OCI-LY7 (cell line): ENCODE data around the gene AATK. TPM values are rescaled to one million over a fixed set of nuclear protein-coding genes. Genes with fewer than 3 reads are reported as not detected.

Source experiments
- BruUV-seq: library from RNA; stranded (reverse); fragments of 400-500 nt; replicated peaks from 2 replicates; lab custom pipeline; 2021; lab: Mats Ljungman, UMichigan
- CTCF ChIA-PET: fragments of 300-600 bp; sonication (Branson Sonifier 250); formaldehyde crosslinking; loops from one replicate; lab custom pipeline; 2022; ENCODE audit warnings: antibody characterized with exemption; ENCODE audit not compliant: unreplicated experiment; lab: Charles Lee
- POLR2A ChIA-PET: fragments of 300-600 bp; sonication (Branson Sonifier 250); formaldehyde crosslinking; loops from one replicate; lab custom pipeline; 2022; ENCODE audit warnings: antibody characterized with exemption; lab: Charles Lee
- DNase-seq: peaks from one replicate; pipeline ENCODE4 v3.0.0-alpha.2; 2015; ENCODE audit warnings: low spot score
- H2AFZ ChIP-seq: fragments of 200-600 bp; sonication (generic), shearing (Covaris generic); 2 replicates; pipeline ENCODE4 v1.6.1; 2014; ENCODE audit warnings: mild to moderate bottlenecking, antibody characterized with exemption, low read length, moderate library complexity
- H3K27ac ChIP-seq: fragments of 200-600 bp; sonication (generic); 2 replicates; pipeline ENCODE4 v1.5.1; 2014; ENCODE audit warnings: mixed run types, low read depth, mild to moderate bottlenecking, moderate library complexity, low read length, inconsistent platforms; ENCODE audit not compliant: poor library complexity, severe bottlenecking
- H3K36me3 ChIP-seq: fragments of 200-600 bp; sonication (generic); 2 replicates; pipeline ENCODE4 v1.6.1; 2014; ENCODE audit warnings: mild to moderate bottlenecking, antibody characterized with exemption, low read length, moderate library complexity, mixed read lengths; ENCODE audit not compliant: insufficient read depth
- H3K4me1 ChIP-seq: fragments of 200-600 bp; sonication (generic); 2 replicates; pipeline ENCODE4 v1.5.1; 2014; ENCODE audit warnings: mild to moderate bottlenecking, low read length; ENCODE audit not compliant: insufficient read depth, poor library complexity, severe bottlenecking
- H3K4me2 ChIP-seq: fragments of 200-600 bp; sonication (generic); 2 replicates; pipeline ENCODE4 v1.6.1; 2014; ENCODE audit warnings: mild to moderate bottlenecking, low read length
- H3K4me3 ChIP-seq: fragments of 200-600 bp; sonication (generic); 2 replicates; pipeline ENCODE4 v1.5.1; 2014; ENCODE audit warnings: mild to moderate bottlenecking, low read depth, low read length; ENCODE audit not compliant: poor library complexity, severe bottlenecking
- H3K79me2 ChIP-seq: fragments of 200-600 bp; sonication (generic); 2 replicates; pipeline ENCODE4 v1.6.1; 2016; ENCODE audit warnings: low read depth, mild to moderate bottlenecking, low read length, moderate library complexity, mixed read lengths; ENCODE audit not compliant: insufficient read depth
- H3K9me2 ChIP-seq: fragments of 200-600 bp; sonication (generic); 2 replicates; pipeline ENCODE4 v1.6.1; 2016; ENCODE audit warnings: mild to moderate bottlenecking, low read length, mixed read lengths; ENCODE audit not compliant: insufficient read depth
- H3K9me3 ChIP-seq: fragments of 200-600 bp; sonication (generic); 2 replicates; pipeline ENCODE4 v1.6.1; 2014; ENCODE audit warnings: mild to moderate bottlenecking, mixed run types, low read length, mixed read lengths
- H4K20me1 ChIP-seq: fragments of 200-600 bp; sonication (generic); 2 replicates; pipeline ENCODE4 v1.6.1; 2014; ENCODE audit warnings: mild to moderate bottlenecking, antibody characterized with exemption, low read length, moderate library complexity, mixed read lengths; ENCODE audit not compliant: insufficient read depth
- EZH2phosphoT487 ChIP-seq: fragments of 200-600 bp; sonication (generic); IDR thresholded peaks from 2 replicates; pipeline ENCODE4 v1.6.1; 2018; ENCODE audit warnings: low read depth, borderline replicate concordance, mild to moderate bottlenecking, mixed run types, antibody characterized with exemption, low read length, moderate library complexity, mixed read lengths
- intact Hi-C: fragments of 100-400 bp; cut with micrococcal nuclease; formaldehyde crosslinking; loops from one replicate; pipeline ENCODE4 v1.10.0; 2022; ENCODE audit not compliant: unreplicated experiment
- total RNA-seq, 2 experiments: library from RNA; depleted of rRNA in 1 of 2; stranded (reverse); fragments of >200 nt in 1 of 2; shearing (Covaris generic) in 1 of 2; gene quantifications; 2 replicates each; pipeline ENCODE4 v1.2.3, GENCODE V29; 2014 to 2022
- TF ChIP-seq, protein P1 (sequence below): fragments of 200-600 bp; sonication (generic); conservative IDR thresholded peaks from 2 replicates; pipeline ENCODE4 v1.5.1; 2014; ENCODE audit warnings: mild to moderate bottlenecking, antibody characterized with exemption, low read length, moderate library complexity, mixed read lengths

The AATK gene
- total RNA-seq, 2 experiments from 2014 or later, result 0.03 TPM; not detected in 1

DNA sequence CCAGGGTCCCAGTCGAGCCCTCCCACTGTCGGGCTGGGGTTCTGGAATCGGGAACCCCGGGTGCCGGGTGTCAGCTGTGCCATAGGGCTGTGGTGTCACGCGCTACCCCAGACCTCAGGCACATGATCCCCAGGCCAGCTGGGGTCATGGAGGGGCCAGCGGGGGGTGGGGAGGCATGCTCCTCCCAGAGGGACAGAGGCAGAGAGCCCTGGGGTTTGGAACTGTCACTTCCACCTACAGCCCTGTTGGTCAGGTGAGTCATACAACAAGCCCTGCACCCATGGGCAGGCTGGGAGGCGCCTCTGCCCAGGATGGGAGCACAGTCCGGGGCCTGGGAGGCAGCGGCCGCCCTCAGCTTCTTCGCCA is 68.1 kb downstream of the AATK start:
- Histone ChIP-seq H3K36me3 (no peaks in the 10 kb centered on the region), H3K79me2 (no peaks in the 10 kb centered on the region), H3K27ac (no peak overlapping the region), H3K9me3 (no peaks in the 10 kb centered on the region), H3K9me2 (no peaks in the 10 kb centered on the region), H3K4me3 (no peak overlapping the region), H3K4me1 (peaks cover 8% of the 10 kb centered on the region), H3K4me2 (no peak overlapping the region), H4K20me1 (no peaks in the 10 kb centered on the region), H2AFZ (no peak overlapping the region)
- intact Hi-C loops, result loop anchor here (1.0 kb wide), 1 partner anchor 75 kb away; no protein-coding TSS in a partner anchor
- no peak for DNase-seq
- POLR2A ChIA-PET, result interaction anchor here (0.7 kb wide), 1 partner anchor 721 kb away, joined by 6 read pairs; no protein-coding TSS in a partner anchor
- CTCF ChIA-PET, result interaction anchor here (1.0 kb wide), 1 partner anchor 72 kb away, joined by 8 read pairs; no protein-coding TSS in a partner anchor
- BruUV-seq, result no TSS peak
- TF ChIP-seq, protein P1, sequence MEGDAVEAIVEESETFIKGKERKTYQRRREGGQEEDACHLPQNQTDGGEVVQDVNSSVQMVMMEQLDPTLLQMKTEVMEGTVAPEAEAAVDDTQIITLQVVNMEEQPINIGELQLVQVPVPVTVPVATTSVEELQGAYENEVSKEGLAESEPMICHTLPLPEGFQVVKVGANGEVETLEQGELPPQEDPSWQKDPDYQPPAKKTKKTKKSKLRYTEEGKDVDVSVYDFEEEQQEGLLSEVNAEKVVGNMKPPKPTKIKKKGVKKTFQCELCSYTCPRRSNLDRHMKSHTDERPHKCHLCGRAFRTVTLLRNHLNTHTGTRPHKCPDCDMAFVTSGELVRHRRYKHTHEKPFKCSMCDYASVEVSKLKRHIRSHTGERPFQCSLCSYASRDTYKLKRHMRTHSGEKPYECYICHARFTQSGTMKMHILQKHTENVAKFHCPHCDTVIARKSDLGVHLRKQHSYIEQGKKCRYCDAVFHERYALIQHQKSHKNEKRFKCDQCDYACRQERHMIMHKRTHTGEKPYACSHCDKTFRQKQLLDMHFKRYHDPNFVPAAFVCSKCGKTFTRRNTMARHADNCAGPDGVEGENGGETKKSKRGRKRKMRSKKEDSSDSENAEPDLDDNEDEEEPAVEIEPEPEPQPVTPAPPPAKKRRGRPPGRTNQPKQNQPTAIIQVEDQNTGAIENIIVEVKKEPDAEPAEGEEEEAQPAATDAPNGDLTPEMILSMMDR, result no peak
- TF ChIP-seq EZH2phosphoT487, result no peak

DNA sequence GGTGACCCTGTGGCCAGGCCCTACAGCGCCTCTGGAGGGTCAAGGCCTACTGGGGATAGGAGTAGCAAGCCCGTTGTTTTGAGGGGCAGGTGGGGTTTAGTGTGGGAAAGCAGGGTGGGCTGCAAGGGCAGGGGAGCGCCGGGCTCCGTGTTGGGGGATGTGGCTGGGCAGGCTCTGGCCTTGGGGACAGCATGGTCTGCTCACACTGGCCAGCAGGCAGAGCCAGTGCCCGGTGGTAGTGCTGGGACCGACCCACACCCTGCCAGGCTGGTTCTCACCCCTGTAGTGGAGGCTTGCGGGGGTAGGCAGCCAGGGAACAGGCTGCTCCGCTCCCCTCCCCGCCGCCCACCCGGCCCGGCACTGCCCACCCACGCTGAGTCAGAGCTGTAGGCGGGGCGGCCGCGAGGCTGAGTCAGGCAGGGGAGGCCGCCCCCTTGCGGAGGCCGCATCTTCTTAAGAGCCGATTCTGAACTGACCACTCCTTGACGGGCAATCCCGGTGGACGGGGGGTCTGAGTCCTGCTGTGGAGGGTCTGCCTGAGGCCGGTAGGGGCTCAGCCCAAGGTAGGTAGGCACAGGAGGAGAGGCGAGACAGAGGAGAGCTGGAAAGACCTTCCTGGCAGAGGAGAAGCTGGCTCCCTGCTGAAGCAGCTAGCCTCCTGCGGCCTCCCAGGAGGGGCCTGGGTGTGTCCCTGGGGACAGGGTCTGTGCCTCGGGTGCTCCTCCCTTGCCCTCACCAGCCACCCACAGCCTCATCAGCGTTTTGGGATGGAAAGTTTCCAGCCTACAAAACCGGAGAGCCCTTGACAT is 68.7 kb downstream of the AATK start:
- Histone ChIP-seq H3K4me3 (no peak overlapping the region), H2AFZ (no peak overlapping the region), H3K79me2 (no peaks in the 10 kb centered on the region), H3K4me1 (peaks cover 8% of the 10 kb centered on the region), H3K4me2 (no peak overlapping the region), H3K36me3 (no peaks in the 10 kb centered on the region), H4K20me1 (no peaks in the 10 kb centered on the region), H3K27ac (no peak overlapping the region), H3K9me3 (no peaks in the 10 kb centered on the region), H3K9me2 (no peaks in the 10 kb centered on the region)
- ChIA-PET CTCF (interaction anchor here (0.5 to 1.0 kb wide), 2 partner anchors 71 to 101 kb away, joined by 3 to 8 read pairs; no protein-coding TSS in a partner anchor), POLR2A (interaction anchor here (0.7 kb wide), 1 partner anchor 720 kb away, joined by 6 read pairs; no protein-coding TSS in a partner anchor)
- DNase-seq, result no peak
- TF ChIP-seq EZH2phosphoT487, result no peak
- TF ChIP-seq, protein P1, result peak; percentile 56
- intact Hi-C loops, result loop anchor here (1.0 kb wide), 1 partner anchor 74 kb away; no protein-coding TSS in a partner anchor
- BruUV-seq, result no TSS peak

DNA sequence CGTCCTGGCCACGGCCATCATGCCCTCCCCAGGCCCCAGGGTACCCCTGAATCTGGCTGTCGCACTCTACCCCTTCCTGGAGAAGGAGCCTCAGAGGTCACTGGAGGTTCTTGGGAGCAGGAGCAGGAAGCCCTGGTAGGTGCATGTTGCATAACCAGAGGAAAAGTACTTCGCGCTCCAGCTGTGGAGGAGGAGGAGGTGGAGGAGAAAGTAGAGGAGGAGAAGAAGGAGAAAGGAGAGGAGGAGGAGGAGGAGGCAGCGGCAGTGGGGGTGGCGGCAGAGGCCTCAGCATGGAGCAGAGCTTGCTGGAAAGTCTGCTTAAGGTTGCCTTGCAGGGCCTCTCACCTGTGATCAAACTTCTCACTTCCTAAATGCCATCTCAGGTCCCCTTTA is 69.3 kb downstream of the AATK start:
- intact Hi-C loops, result loop anchor here (1.0 kb wide), 1 partner anchor 73 kb away; no protein-coding TSS in a partner anchor
- Histone ChIP-seq H3K4me1 (peaks cover 4% of the 10 kb centered on the region), H4K20me1 (no peaks in the 10 kb centered on the region), H3K79me2 (no peaks in the 10 kb centered on the region), H3K9me2 (no peaks in the 10 kb centered on the region), H3K4me2 (no peak overlapping the region), H3K9me3 (no peaks in the 10 kb centered on the region), H3K27ac (no peak overlapping the region), H2AFZ (no peak overlapping the region), H3K4me3 (no peak overlapping the region), H3K36me3 (no peaks in the 10 kb centered on the region)
- TF ChIP-seq EZH2phosphoT487, result no peak
- TF ChIP-seq, protein P1, result no peak
- ChIA-PET POLR2A (no interaction called here), CTCF (interaction anchor here (1.0 kb wide), 1 partner anchor 71 kb away, joined by 8 read pairs; no protein-coding TSS in a partner anchor)
- BruUV-seq, result no TSS peak
- DNase-seq, result no peak
